Sigmoid colon (tissue), 7 donors: ENCODE results near the gene AMT. TPM values are rescaled to one million over a fixed set of nuclear protein-coding genes. Genes with fewer than 3 reads are reported as not detected.
A peak's percentile ranks its signal among the peaks of the same experiment; 100 is the strongest.

Experiments
- DNase-seq: peaks from one replicate; pipeline ENCODE4 v3.0.0-alpha.2; 2019
- H3K27ac ChIP-seq, 4 donors: fragments of 200-600 bp; sonication (generic); one replicate each; pipeline ENCODE4 v1.5.1; 2016 to 2019; ENCODE audit warnings: mild to moderate bottlenecking in 1 of 4
- H3K27me3 ChIP-seq, 3 donors: fragments of 200-600 bp; sonication (generic); one replicate each; pipeline ENCODE4 v1.5.1; 2019; ENCODE audit warnings: mild to moderate bottlenecking in 1 of 3
- H3K36me3 ChIP-seq, 4 donors: fragments of 200-600 bp; sonication (generic); one replicate each; pipeline ENCODE4 v1.5.1; 2016 to 2019
- H3K4me1 ChIP-seq, 4 donors: fragments of 200-600 bp; sonication (generic); one replicate each; pipeline ENCODE4 v1.5.1; 2017 to 2019
- H3K4me3 ChIP-seq, 4 donors: fragments of 200-600 bp; sonication (generic); one replicate each; pipeline ENCODE4 v1.5.1; 2017 to 2019; ENCODE audit warnings: mild to moderate bottlenecking in 2 of 4, moderate library complexity in 1 of 4
- H3K9me3 ChIP-seq, 4 donors: fragments of 200-600 bp in 3 of 4; sonication (generic) in 3 of 4; one replicate each; pipeline versions ENCODE4 v1.5.1 to v1.6.1; 2013 to 2019
- CTCF ChIP-seq, 4 experiments: fragments of 450-650 bp in 3 of 4; fragments of 200-600 bp in 1 of 4; IDR thresholded peaks; one replicate each; pipeline ENCODE4 v1.5.1; 2016 to 2019; ENCODE audit warnings: antibody characterized with exemption in 4 of 4, mild to moderate bottlenecking in 3 of 4, moderate library complexity in 2 of 4
- EP300 ChIP-seq, 4 donors: sonication (generic); formaldehyde crosslinking; IDR thresholded peaks; one replicate each; pipeline ENCODE4 v1.6.1; 2017; ENCODE audit warnings: antibody characterized with exemption in 4 of 4
- POLR2A ChIP-seq, 2 donors: fragments of 450-650 bp; IDR thresholded peaks; one replicate each; pipeline ENCODE4 v1.6.1; 2016; ENCODE audit warnings: antibody characterized with exemption in 2 of 2, mild to moderate bottlenecking in 2 of 2, moderate library complexity in 2 of 2
- POLR2AphosphoS5 ChIP-seq, 4 donors: sonication (generic); formaldehyde crosslinking; IDR thresholded peaks; one replicate each; pipeline ENCODE4 v1.6.1; 2017; ENCODE audit warnings: antibody characterized with exemption in 4 of 4
- WGBS, 2 donors: extraction: QIAGEN DNeasy Blood & Tissue Kit; methylation state at CpG; one replicate each; pipeline ENCODE4 v1.1.7; 2013; 5-methylcytosine and 5-hydroxymethylcytosine counted together
- intact Hi-C: fragments of 100-400 bp; cut with DNase I; formaldehyde crosslinking; loops from one replicate; pipeline ENCODE4 v1.15.1; 2023
- polyA plus RNA-seq, 3 donors: library from polyadenylated mRNA; stranded (reverse); fragments of 200-250 nt; gene quantifications; one replicate each; pipeline ENCODE4 v1.2.3, GENCODE V29; 2013
- total RNA-seq, 4 donors: library from RNA; depleted of rRNA; stranded (reverse); fragments of >200 nt; gene quantifications; one replicate each; pipeline ENCODE4 v1.1.0, GENCODE V29; 2016
- donor health status: healthy with polysubstance abuse.
- donor health status: Bipolar disorder and iron deficiency.
- donor health status: healthy.

AMT gene
- total and polyA plus RNA-seq, 7 donors, result 3.1 to 16.1 (median 11.5) TPM

GRCh38 chr3:49421890-49422378 lies 339 bp downstream of the AMT start:
- 14 to 37% methylated on average over 14 of the region's 14 CpGs for WGBS, 2 donors
- H3K4me3 ChIP-seq, result peak overlapping the region; percentile 26 to 44 (median 39)
- intact Hi-C loops, result no loop called here
- H3K4me1 ChIP-seq, result peaks cover 0 to 22% (median 17%) of the 10 kb centered on the region in 4 donors
- H3K27ac ChIP-seq, result peak overlapping the region; percentile 15 to 63 (median 42)
- no peaks in the 10 kb centered on the region for H3K9me3 ChIP-seq
- H3K36me3 ChIP-seq, result peaks cover 0 to 48% (median 10%) of the 10 kb centered on the region in 4 donors
- TF ChIP-seq POLR2A (IDR thresholded peaks at IDR 0.05), result no peak
- no peak for TF ChIP-seq EP300 (IDR thresholded peaks at IDR 0.05)
- TF ChIP-seq POLR2AphosphoS5 (IDR thresholded peaks at IDR 0.05), result no peak
- no peak for TF ChIP-seq CTCF (IDR thresholded peaks at IDR 0.05)
- no peaks in the 10 kb centered on the region for H3K27me3 ChIP-seq
- no peak for DNase-seq

GRCh38 chr3:49417516-49418120 lies 4.7 kb downstream of the AMT start:
- TF ChIP-seq POLR2A (IDR thresholded peaks at IDR 0.05) (no peak), CTCF (IDR thresholded peaks at IDR 0.05) (no peak), EP300 (IDR thresholded peaks at IDR 0.05) (no peak), POLR2AphosphoS5 (IDR thresholded peaks at IDR 0.05) (no peak)
- intact Hi-C loops, result no loop called here
- H3K27me3 ChIP-seq, result no peaks in the 10 kb centered on the region
- H3K4me3 ChIP-seq, result no peak overlapping the region
- DNase-seq, result no peak
- peaks cover 0 to 43% (median 0%) of the 10 kb centered on the region in 4 donors for H3K36me3 ChIP-seq
- 91 to 92% methylated on average over 13 of the region's 13 CpGs for WGBS, 2 donors
- H3K27ac ChIP-seq, result no peak overlapping the region
- H3K9me3 ChIP-seq, result no peaks in the 10 kb centered on the region
- peaks cover 0 to 49% (median 32%) of the 10 kb centered on the region in 4 donors for H3K4me1 ChIP-seq

- Histone ChIP-seq H3K27ac (peak overlapping the region in 2 of 4 donors; percentile 3 to 31), H3K4me3 (no peak overlapping the region), H3K36me3 (peaks cover 0 to 43% (median 0%) of the 10 kb centered on the region in 4 donors), H3K27me3 (no peaks in the 10 kb centered on the region), H3K9me3 (no peaks in the 10 kb centered on the region), H3K4me1 (peaks cover 0 to 44% (median 25%) of the 10 kb centered on the region in 4 donors)
- TF ChIP-seq POLR2A (IDR thresholded peaks at IDR 0.05), result no peak
- intact Hi-C loops, result no loop called here
- no peak for DNase-seq
- 94 to 97% methylated on average over 2 of the region's 2 CpGs for WGBS, 2 donors
Observed at GRCh38 chr3:49416867-49417266, 5.4 kb downstream of the AMT start.

GRCh38 chr3:49415931-49416601 lies 6.2 kb downstream of the AMT start:
- intact Hi-C loops, result no loop called here
- Histone ChIP-seq H3K4me3 (no peak overlapping the region), H3K36me3 (peaks cover 0 to 43% (median 0%) of the 10 kb centered on the region in 4 donors), H3K9me3 (no peaks in the 10 kb centered on the region), H3K27me3 (no peaks in the 10 kb centered on the region), H3K27ac (peak overlapping the region in 3 of 4 donors; percentile 3 to 31 (median 26)), H3K4me1 (peaks cover 0 to 36% (median 19%) of the 10 kb centered on the region in 4 donors)
- WGBS, 2 donors, result 31 to 54% methylated on average over 4 of the region's 4 CpGs
- no peak for DNase-seq
- TF ChIP-seq POLR2A (IDR thresholded peaks at IDR 0.05) (no peak), CTCF (IDR thresholded peaks at IDR 0.05) (no peak), EP300 (IDR thresholded peaks at IDR 0.05) (no peak), POLR2AphosphoS5 (IDR thresholded peaks at IDR 0.05) (no peak)

GRCh38 chr3:49414753-49415152 lies 7.5 kb downstream of the AMT start:
- Histone ChIP-seq H3K4me3 (no peak overlapping the region), H3K27me3 (no peaks in the 10 kb centered on the region), H3K4me1 (peaks cover 0 to 49% (median 28%) of the 10 kb centered on the region in 4 donors), H3K36me3 (peaks cover 0 to 43% (median 0%) of the 10 kb centered on the region in 4 donors), H3K9me3 (no peaks in the 10 kb centered on the region), H3K27ac (peak overlapping the region in 3 of 4 donors; percentile 26 to 99 (median 31))
- WGBS, 2 donors, result 86 to 92% methylated on average over 2 of the region's 2 CpGs
- no peak for TF ChIP-seq EP300 (IDR thresholded peaks at IDR 0.05)
- no peak for TF ChIP-seq POLR2A (IDR thresholded peaks at IDR 0.05)
- TF ChIP-seq POLR2AphosphoS5 (IDR thresholded peaks at IDR 0.05), result no peak
- no peak for TF ChIP-seq CTCF (IDR thresholded peaks at IDR 0.05)
- DNase-seq, result no peak
- intact Hi-C loops, result loop anchor here (5.0 kb wide), 1 partner anchor 72 kb away; the partner anchor contains the start of gene USP4
